GM18511 (cell line): ENCODE measurements around the gene TMEM115.

ENCODE experiments used
- ATAC-seq: cut with Tn5 transposase; IDR thresholded peaks from one replicate; pipeline ENCODE4 v1.9.1; 2021; ENCODE audit warnings: mild to moderate bottlenecking, moderate library complexity; ENCODE audit not compliant: unreplicated experiment

Gene TMEM115

GRCh38 chr3:50334339-50335075 is 24.8 kb downstream of the TMEM115 start:
- ATAC-seq, result no peak

GRCh38 chr3:50333744-50334328 is 25.5 kb downstream of the TMEM115 start:
- ATAC-seq, result no peak

- no peak for ATAC-seq
Observed at GRCh38 chr3:50331364-50331907, 27.9 kb downstream of the TMEM115 start.

GRCh38 chr3:50330330-50330729 is 29.0 kb downstream of the TMEM115 start:
- ATAC-seq, result no peak

DNA sequence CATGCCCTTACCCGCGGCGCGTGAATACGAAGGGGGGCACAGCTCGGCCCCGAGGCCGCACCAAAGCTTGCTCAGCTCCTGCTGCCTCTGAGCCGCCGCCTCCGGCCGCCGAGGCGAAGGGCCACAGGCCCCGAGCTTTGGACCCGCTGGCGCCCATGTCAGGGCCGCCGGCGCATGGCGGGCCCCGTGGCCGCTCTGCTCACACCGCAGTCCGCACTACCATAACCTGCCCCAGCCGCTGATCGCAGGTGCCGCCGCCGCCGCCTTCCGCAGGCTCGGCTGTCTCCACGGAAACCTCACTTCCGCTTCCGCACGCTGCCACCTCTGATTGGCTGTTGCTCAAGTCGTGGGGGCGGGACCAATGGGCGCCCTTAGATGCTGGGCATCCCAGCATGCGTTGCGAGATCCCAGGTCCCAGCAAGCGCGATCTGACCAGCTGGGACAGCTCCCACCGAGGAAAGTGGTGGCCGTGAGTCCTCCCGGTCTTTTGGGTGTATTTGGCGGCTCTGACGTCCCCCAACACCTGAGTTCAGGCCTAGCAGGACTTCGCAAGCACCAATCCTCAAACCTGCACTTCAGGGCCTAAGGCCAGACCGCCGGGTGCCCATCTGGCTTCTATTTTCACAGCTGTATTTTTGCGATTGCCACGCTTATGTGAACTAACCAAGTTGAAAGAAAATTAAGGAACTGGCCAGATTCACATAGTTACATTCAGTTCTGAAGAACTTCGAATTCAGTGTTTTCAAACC is 31.2 kb downstream of the TMEM115 start, which contains the start of gene TUSC2:
TSS of gene TUSC2 (minus strand) at position 281 of the 749 bp plus-strand sequence. CDS start at position 157, 124 bp downstream.
- ATAC-seq, result peak; percentile 95

- ATAC-seq, result no peak
Observed at GRCh38 chr3:50327129-50327528, 32.2 kb downstream of the TMEM115 start.

DNA sequence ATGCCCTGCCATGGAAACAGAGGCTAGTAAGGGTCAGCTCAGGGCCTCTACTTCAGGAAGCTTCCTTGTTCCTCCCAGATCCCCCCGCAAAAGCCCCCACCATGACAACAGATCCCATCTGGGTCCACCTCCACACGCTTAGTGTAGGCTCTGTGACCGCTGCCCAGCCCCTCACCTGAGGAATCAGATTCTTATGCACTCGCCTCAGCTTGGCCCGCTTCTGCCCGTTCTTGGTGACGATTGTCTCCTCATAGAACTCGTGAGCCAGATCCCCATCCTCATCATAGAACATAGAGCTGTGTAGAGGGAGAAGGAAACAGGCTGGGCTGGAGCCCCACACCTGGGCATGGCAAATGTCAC is 33.2 kb downstream of the TMEM115 start:
- no peak for ATAC-seq

GRCh38 chr3:50325497-50326181 is 33.7 kb downstream of the TMEM115 start:
- ATAC-seq, result no peak

GRCh38 chr3:50325113-50325480 is 34.2 kb downstream of the TMEM115 start:
- no peak for ATAC-seq

GRCh38 chr3:50324351-50325112 is 34.8 kb downstream of the TMEM115 start:
- no peak for ATAC-seq

DNA sequence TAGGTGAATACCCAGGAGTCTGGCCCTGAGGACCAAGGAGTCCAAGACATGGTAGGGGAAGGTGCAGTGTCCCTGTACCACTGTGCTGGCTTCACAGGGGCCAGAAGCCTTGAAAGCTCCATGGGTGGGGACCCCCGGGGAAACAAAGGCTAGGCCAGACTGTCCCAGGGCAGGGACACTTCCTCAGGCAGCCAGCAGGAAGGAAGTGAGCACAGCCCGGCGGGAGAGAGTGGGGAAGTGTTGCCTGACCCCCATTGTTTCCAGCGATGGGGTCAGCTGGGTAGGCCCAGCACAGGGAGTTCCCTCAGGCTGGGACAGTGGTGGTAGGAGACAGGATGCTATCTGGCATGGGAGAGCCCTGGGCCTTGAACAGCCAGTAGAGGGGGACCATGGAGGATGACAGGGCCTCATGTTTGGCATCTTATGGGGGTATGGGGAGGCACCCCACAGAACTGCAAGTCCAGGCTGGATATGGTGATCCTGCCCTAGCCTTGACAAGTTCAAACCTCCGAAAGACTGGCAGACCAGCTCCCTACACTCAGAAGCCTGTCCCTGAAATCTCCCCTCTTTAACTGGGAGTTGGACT is 35.6 kb downstream of the TMEM115 start:
- no peak for ATAC-seq

GRCh38 chr3:50323092-50323600 is 36.2 kb downstream of the TMEM115 start:
- no peak for ATAC-seq

DNA sequence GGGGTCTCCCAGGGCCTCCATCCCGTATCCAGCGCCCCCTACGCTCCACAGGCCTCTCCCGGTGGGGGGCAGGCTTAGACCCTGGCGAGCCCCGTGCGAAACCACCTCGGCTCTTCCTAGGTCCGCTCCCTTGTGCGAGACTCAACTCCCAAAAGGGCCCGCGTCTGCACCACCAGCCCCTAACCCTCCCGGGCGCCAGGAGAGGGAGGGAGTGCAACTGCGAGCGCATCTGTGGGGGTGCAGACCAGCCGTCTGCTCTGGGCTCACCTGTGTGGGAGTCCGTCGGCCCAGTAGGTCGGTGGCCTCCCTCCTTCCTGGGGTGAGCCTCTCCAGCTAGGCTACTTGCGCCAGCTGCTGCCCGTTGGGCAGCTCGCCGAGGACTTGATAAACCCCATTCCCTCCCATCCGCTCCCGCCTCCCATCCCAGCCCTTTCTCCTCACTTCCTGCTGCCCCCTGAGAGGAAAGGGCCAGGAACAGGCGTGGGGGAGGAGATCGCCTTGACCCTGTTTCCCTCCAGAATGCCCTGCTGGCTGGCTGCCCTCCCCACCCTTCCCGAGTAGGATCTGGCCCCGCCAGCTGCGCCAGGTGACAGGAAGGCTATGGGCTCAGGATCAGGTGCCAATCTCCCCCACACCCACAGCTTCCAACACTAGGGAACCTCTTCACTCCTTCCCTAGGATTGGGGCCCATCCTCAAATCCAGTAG is 36.8 kb downstream of the TMEM115 start, which contains the start of gene HYAL2:
TSS of gene HYAL2 (minus strand) at position 360 of the 706 bp plus-strand sequence. CDS start 2,256 bp downstream, outside the sequence.
- ATAC-seq, result no peak

DNA sequence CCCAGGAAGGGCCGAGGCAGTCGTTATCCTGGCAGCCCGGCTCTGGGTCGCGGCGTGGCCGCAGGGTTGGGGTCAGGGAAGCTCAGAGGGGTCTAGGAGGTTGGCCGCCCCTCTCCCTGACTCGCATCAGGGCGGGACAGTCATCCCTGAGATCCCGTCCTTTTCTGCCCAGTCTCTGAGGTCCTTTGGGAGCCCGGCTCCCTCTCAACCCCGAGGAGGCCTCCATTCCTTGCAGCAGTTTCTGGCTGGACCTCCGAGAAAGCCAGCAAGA is 37.3 kb downstream of the TMEM115 start:
- no peak for ATAC-seq

DNA sequence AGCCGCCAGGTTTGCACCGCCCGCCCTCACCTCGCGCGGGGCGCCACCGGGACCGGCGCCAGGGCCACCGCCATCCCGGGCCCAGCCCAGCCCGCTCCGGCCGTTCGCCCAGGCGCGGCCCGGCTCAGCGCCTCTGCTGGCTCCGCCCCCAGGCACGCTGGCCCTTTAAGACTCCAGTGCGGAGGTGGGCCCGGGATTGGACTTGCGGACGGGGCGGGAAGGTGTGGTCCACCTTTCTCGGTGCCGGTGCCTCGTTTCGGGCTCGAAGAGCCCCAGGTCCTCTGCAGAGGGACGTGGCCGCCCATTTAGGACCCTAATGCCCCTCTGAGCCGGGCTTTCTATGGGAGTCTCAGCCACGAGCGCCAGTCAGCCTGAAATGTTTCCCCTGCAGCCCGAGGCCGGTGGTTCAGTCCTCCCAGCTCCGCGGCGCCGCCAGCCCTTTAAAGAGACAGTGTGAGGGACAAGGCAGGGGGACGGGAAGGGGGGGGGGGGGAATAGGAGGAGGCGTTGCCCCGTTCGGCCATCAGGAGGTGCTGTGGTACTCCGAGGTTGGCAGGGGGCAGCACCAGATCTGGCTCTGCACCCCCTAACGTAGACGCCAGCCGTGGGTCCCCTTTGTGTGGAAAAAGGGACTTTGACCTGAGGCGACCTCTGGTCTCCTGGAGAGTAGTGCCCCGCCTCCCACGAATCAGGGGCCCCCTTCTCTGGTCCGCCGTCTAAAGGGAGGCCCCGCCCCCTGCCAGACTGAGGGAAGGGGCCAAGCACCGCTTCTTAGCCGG is 37.8 kb downstream of the TMEM115 start:
- ATAC-seq, result peak; percentile 85

DNA sequence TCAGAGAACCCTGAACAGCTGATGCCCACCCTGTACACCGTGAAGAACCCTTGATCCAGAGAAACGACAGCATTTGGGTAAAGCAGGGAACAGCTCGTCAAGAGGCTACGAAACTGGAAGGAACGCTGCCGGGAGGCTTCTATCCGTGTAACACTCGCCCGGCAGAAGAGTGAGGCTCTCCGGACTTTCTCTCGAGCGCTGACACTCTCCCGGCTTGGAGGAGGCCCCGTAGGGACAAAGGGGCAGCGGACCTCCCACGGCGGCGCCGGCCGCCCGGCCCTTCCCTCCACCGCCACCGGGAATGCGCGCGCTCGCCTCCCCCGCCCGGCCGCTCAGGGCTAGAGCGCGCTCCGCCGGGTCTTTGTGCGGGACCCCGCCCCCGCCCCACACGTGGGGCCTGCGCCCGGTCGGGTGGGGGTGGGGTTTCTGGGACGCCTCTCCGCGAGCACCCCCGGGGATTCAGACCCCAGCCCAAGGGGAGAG is 38.4 kb downstream of the TMEM115 start:
- peak; percentile 53 for ATAC-seq

- no peak for ATAC-seq
Observed at GRCh38 chr3:50319894-50320625, 39.3 kb downstream of the TMEM115 start.
